SK-N-SH (cell line): Measurements from ENCODE around the gene HHIP.

Experiments used
- EP300 ChIP-seq, 2 experiments: IDR thresholded peaks; 2 replicates each; pipeline versions ENCODE4 v1.4.0 to v1.6.1; 2012; ENCODE audit warnings: borderline replicate concordance in 1 of 2, low read depth in 1 of 2, low read length in 1 of 2
- EZH2phosphoT487 ChIP-seq: fragments of 200-600 bp; sonication (generic); IDR thresholded peaks from 2 replicates; pipeline ENCODE4 v1.6.1; 2017; ENCODE audit warnings: low read depth, mixed run types, mild to moderate bottlenecking, antibody characterized with exemption, moderate library complexity, borderline replicate concordance
- GABPA ChIP-seq: IDR thresholded peaks from 2 replicates; pipeline ENCODE4 v1.4.0; 2012; ENCODE audit warnings: low read depth, mild to moderate bottlenecking
- JUND ChIP-seq: IDR thresholded peaks from 2 replicates; pipeline ENCODE4 v1.4.0; 2012
- MEF2A ChIP-seq: IDR thresholded peaks from 2 replicates; pipeline ENCODE4 v1.4.0; 2012; ENCODE audit warnings: low read depth, borderline replicate concordance
- MXI1 ChIP-seq: IDR thresholded peaks from 2 replicates; pipeline ENCODE4 v1.6.1; 2012; ENCODE audit warnings: mild to moderate bottlenecking, low read depth, low read length, improper control_type of control experiment
- POLR2AphosphoS5 ChIP-seq: IDR thresholded peaks from 2 replicates; pipeline ENCODE4 v1.6.1; 2012; ENCODE audit warnings: low read depth, low read length
- RXRA ChIP-seq: IDR thresholded peaks from 2 replicates; pipeline ENCODE4 v1.4.0; 2012; ENCODE audit warnings: low read depth, mild to moderate bottlenecking, borderline replicate concordance
- SIN3A ChIP-seq: IDR thresholded peaks from 2 replicates; pipeline ENCODE4 v1.6.1; 2012; ENCODE audit warnings: low read depth, mild to moderate bottlenecking, low read length, moderate library complexity, borderline replicate concordance
- TAF1 ChIP-seq: IDR thresholded peaks from 2 replicates; pipeline ENCODE4 v1.6.1; 2012; ENCODE audit warnings: low read depth, mild to moderate bottlenecking, low read length, moderate library complexity, borderline replicate concordance
- YY1 ChIP-seq: IDR thresholded peaks from 2 replicates; pipeline ENCODE4 v1.4.0; 2012; ENCODE audit warnings: low read depth, mild to moderate bottlenecking
- TF ChIP-seq, protein P1 (sequence below): fragments of 200-600 bp; sonication (generic); IDR thresholded peaks from 2 replicates; pipeline ENCODE4 v1.6.1; 2017; ENCODE audit warnings: antibody characterized with exemption, mild to moderate bottlenecking, moderate library complexity
- TF ChIP-seq, protein P2 (sequence below): fragments of 150-350 bp; IDR thresholded peaks from 2 replicates; pipeline ENCODE4 v1.6.1; 2016; ENCODE audit warnings: mild to moderate bottlenecking, low read depth, low read length
- TF ChIP-seq, protein P3 (sequence below): fragments of 150-350 bp; IDR thresholded peaks from 2 replicates; pipeline ENCODE4 v1.6.1; 2017; ENCODE audit warnings: antibody characterized with exemption, low read length, low read depth, borderline replicate concordance

DNA sequence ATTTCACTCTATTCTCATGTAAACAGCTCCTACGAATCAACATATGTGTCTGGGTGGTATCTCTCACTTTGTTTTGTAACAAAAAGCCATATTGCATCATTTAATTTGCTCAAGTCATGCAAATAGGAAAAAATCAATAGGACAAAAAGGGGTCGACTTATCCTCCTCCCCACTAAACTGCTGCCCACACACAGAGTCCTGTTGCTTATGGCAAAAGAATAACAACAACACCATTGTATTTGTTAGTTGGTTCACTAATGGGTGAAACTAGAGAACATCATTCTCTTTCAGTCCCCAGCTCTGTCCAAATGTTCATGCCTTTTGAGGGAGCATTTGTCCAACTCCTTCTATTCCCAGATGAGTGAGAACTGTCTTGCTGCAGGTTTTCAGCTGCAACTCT, 2.1 kb downstream of the HHIP start:
- TF ChIP-seq MXI1 (no peak), EP300 (IDR thresholded peaks at IDR 0.05; ENCODE audit: borderline replicate concordance in 1 of 2, low read depth in 1 of 2, low read length in 1 of 2) (no peak), GABPA (no peak), POLR2AphosphoS5 (no peak), MEF2A (no peak), TAF1 (no peak), JUND (no peak), SIN3A (no peak), EZH2phosphoT487 (no peak), YY1 (no peak), RXRA (no peak)
- TF ChIP-seq, protein P1, sequence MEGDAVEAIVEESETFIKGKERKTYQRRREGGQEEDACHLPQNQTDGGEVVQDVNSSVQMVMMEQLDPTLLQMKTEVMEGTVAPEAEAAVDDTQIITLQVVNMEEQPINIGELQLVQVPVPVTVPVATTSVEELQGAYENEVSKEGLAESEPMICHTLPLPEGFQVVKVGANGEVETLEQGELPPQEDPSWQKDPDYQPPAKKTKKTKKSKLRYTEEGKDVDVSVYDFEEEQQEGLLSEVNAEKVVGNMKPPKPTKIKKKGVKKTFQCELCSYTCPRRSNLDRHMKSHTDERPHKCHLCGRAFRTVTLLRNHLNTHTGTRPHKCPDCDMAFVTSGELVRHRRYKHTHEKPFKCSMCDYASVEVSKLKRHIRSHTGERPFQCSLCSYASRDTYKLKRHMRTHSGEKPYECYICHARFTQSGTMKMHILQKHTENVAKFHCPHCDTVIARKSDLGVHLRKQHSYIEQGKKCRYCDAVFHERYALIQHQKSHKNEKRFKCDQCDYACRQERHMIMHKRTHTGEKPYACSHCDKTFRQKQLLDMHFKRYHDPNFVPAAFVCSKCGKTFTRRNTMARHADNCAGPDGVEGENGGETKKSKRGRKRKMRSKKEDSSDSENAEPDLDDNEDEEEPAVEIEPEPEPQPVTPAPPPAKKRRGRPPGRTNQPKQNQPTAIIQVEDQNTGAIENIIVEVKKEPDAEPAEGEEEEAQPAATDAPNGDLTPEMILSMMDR = no peak
- TF ChIP-seq, protein P2, sequence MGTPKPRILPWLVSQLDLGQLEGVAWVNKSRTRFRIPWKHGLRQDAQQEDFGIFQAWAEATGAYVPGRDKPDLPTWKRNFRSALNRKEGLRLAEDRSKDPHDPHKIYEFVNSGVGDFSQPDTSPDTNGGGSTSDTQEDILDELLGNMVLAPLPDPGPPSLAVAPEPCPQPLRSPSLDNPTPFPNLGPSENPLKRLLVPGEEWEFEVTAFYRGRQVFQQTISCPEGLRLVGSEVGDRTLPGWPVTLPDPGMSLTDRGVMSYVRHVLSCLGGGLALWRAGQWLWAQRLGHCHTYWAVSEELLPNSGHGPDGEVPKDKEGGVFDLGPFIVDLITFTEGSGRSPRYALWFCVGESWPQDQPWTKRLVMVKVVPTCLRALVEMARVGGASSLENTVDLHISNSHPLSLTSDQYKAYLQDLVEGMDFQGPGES = no peak
- TF ChIP-seq, protein P3, sequence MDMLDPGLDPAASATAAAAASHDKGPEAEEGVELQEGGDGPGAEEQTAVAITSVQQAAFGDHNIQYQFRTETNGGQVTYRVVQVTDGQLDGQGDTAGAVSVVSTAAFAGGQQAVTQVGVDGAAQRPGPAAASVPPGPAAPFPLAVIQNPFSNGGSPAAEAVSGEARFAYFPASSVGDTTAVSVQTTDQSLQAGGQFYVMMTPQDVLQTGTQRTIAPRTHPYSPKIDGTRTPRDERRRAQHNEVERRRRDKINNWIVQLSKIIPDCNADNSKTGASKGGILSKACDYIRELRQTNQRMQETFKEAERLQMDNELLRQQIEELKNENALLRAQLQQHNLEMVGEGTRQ = no peak
